HepG2 (cell line): Measurements from ENCODE around the gene GNG12. TPM values are rescaled to one million over a fixed set of nuclear protein-coding genes. Genes with fewer than 3 reads are reported as not detected.

Source experiments
- ATAC-seq: fragments of 200-7000 bp; cut with Tn5 transposase; 3 replicates; pipeline ENCODE4 v1.9.1; 2020; ENCODE audit warnings: mild to moderate bottlenecking, moderate library complexity
- BruUV-seq: library from RNA; stranded (reverse); fragments of 400-500 nt; replicated peaks from 2 replicates; lab custom pipeline; 2021; lab: Mats Ljungman, UMichigan
- CTCF ChIA-PET: fragments of 300-600 bp; formaldehyde crosslinking; extraction: SDS; loops from one replicate; lab custom pipeline; 2021; ENCODE audit warnings: low total read pairs, inconsistent platforms, low intra/inter-chr PET ratio; lab: Yijun Ruan, JAX
- POLR2A ChIA-PET: fragments of 350-600 bp; sonication (Branson Sonifier 250); formaldehyde crosslinking; loops from one replicate; lab custom pipeline; 2020; ENCODE audit warnings: antibody characterized with exemption, inconsistent platforms; lab: Yijun Ruan, JAX
- DNase-seq: peaks from one replicate; pipeline ENCODE4 v3.0.0-alpha.2; 2015; ENCODE audit warnings: low spot score
- FAIRE-seq: peaks from 3 replicates; lab custom pipeline; 2011; peaks lifted over from hg19 to GRCh38; lab: Jason Lieb, UNC
- H2AFZ ChIP-seq: one replicate; pipeline ENCODE4 v1.6.1; 2011; ENCODE audit warnings: low read length, inconsistent platforms
- H3K27ac ChIP-seq: fragments of 300-600 bp; 3 replicates; pipeline ENCODE4 v1.8.0; 2011; ENCODE audit warnings: mixed run types, mild to moderate bottlenecking, mixed read lengths, low read length, inconsistent platforms; ENCODE audit not compliant: insufficient read depth; ENCODE audit errors: extremely low read length
- H3K27me3 ChIP-seq, 2 experiments: fragments of 200-600 bp in 1 of 2; 2 replicates in 1 of 2; 3 replicates in 1 of 2; pipeline versions ENCODE4 v1.6.0 to v1.8.0; 2011; ENCODE audit warnings: low read length in 2 of 2, mild to moderate bottlenecking in 2 of 2, moderate library complexity in 2 of 2, inconsistent platforms in 1 of 2; ENCODE audit not compliant: insufficient read depth in 2 of 2, control insufficient read depth in 1 of 2
- H3K36me3 ChIP-seq, 2 experiments: fragments of 200-600 bp in 1 of 2; replicated peaks in 1 of 2; 2 replicates in 1 of 2; 3 replicates in 1 of 2; pipeline versions ENCODE4 v1.5.1 to v1.8.0; 2011; ENCODE audit warnings: low read length in 2 of 2, inconsistent platforms in 1 of 2; ENCODE audit not compliant: insufficient read depth in 2 of 2, control insufficient read depth in 1 of 2
- H3K4me1 ChIP-seq: 2 replicates; pipeline ENCODE4 v1.5.1; 2012; ENCODE audit warnings: low read length, inconsistent platforms; ENCODE audit not compliant: insufficient read depth
- H3K4me2 ChIP-seq: 2 replicates; pipeline ENCODE4 v1.6.0; 2011; ENCODE audit warnings: low read depth, low read length, inconsistent platforms
- H3K4me3 ChIP-seq, 3 experiments: fragments of 200-600 bp in 1 of 3; sonication (generic), shearing (Covaris generic) in 1 of 3; replicated peaks in 1 of 3; 2 replicates each; pipeline ENCODE4 v1.5.1; 2011 to 2016; ENCODE audit warnings: low read length in 3 of 3, inconsistent platforms in 2 of 3, low read depth in 2 of 3, mild to moderate bottlenecking in 2 of 3, control low read depth in 1 of 3, mixed read lengths in 1 of 3; ENCODE audit not compliant: insufficient read depth in 1 of 3
- H3K79me2 ChIP-seq: one replicate; pipeline ENCODE4 v1.6.1; 2011; ENCODE audit warnings: low read length, inconsistent platforms; ENCODE audit not compliant: insufficient read depth
- H3K9ac ChIP-seq: 2 replicates; pipeline ENCODE4 v1.6.0; 2011; ENCODE audit warnings: mild to moderate bottlenecking, low read depth, low read length, inconsistent platforms; ENCODE audit not compliant: insufficient read depth
- H3K9me3 ChIP-seq: 2 replicates; pipeline ENCODE4 v1.5.1; 2012; ENCODE audit warnings: mild to moderate bottlenecking, low read length
- H4K20me1 ChIP-seq: 2 replicates; pipeline ENCODE4 v1.6.0; 2011; ENCODE audit warnings: inconsistent platforms, mild to moderate bottlenecking, low read length, moderate library complexity; ENCODE audit not compliant: insufficient read depth
- ELF4 ChIP-seq: sonication (generic); formaldehyde crosslinking; IDR thresholded peaks from 2 replicates; pipeline ENCODE4 v1.5.0; 2020; ENCODE audit warnings: missing genetic modification reagents, mild to moderate bottlenecking, moderate library complexity, borderline replicate concordance
- GTF2F1 ChIP-seq: fragments of 150-350 bp; IDR thresholded peaks from 2 replicates; pipeline ENCODE4 v1.6.1; 2014; ENCODE audit warnings: low read length
- IKZF4 ChIP-seq: sonication (generic); formaldehyde crosslinking; IDR thresholded peaks from 2 replicates; pipeline ENCODE4 v1.5.1; 2020; ENCODE audit warnings: borderline replicate concordance, mild to moderate bottlenecking, low read depth, missing genetic modification reagents; ENCODE audit errors: not compliant biosample characterization
- KDM5A ChIP-seq: fragments of 200-600 bp; sonication (generic); IDR thresholded peaks from 2 replicates; pipeline ENCODE4 v1.7.0; 2018; ENCODE audit warnings: antibody characterized with exemption, mild to moderate bottlenecking, low read length, borderline replicate concordance
- MED8 ChIP-seq: sonication (generic); formaldehyde crosslinking; IDR thresholded peaks from 2 replicates; pipeline ENCODE4 v1.8.1; 2023; ENCODE audit warnings: mild to moderate bottlenecking, missing genetic modification reagents; ENCODE audit not compliant: insufficient replicate concordance
- MEF2D ChIP-seq: sonication (generic); formaldehyde crosslinking; IDR thresholded peaks from 2 replicates; pipeline ENCODE4 v1.5.1; 2020; ENCODE audit warnings: mild to moderate bottlenecking, missing genetic modification reagents
- MIXL1 ChIP-seq: IDR thresholded peaks from 2 replicates; pipeline ENCODE4 v1.6.1; 2016
- MZF1 ChIP-seq: sonication (generic); formaldehyde crosslinking; IDR thresholded peaks from 2 replicates; pipeline ENCODE4 v1.8.1; 2023; ENCODE audit warnings: mild to moderate bottlenecking, missing genetic modification reagents, borderline replicate concordance
- SOX13 ChIP-seq, 3 experiments: fragments of 450-650 bp in 1 of 3; sonication (generic) in 1 of 3; formaldehyde crosslinking in 1 of 3; IDR thresholded peaks in 2 of 3; conservative IDR thresholded peaks in 1 of 3; 2 replicates each; pipeline versions ENCODE4 v1.5.0 to v1.6.1; 2016 to 2020; ENCODE audit warnings: antibody characterized with exemption in 1 of 3, mild to moderate bottlenecking in 1 of 3, missing compliant biosample characterization in 1 of 3, missing genetic modification reagents in 1 of 3, moderate library complexity in 1 of 3
- SOX5 ChIP-seq: IDR thresholded peaks from 2 replicates; pipeline ENCODE4 v1.6.1; 2016; ENCODE audit warnings: borderline replicate concordance
- SRSF1 ChIP-seq: fragments of 200-400 bp; formaldehyde crosslinking; optimal IDR thresholded peaks from 2 replicates; pipeline ENCODE3; 2017; ENCODE audit warnings: mild to moderate bottlenecking, low read depth, low read length, moderate library complexity
- U2AF2 ChIP-seq: fragments of 200-400 bp; formaldehyde crosslinking; IDR thresholded peaks from 2 replicates; pipeline ENCODE4 v1.6.1; 2017; ENCODE audit warnings: low read depth, mild to moderate bottlenecking, low read length
- ZFP36L2 ChIP-seq: sonication (generic); formaldehyde crosslinking; IDR thresholded peaks from 2 replicates; pipeline ENCODE4 v1.4.0; 2020; ENCODE audit warnings: missing genetic modification reagents
- ZNF362 ChIP-seq: sonication (generic); formaldehyde crosslinking; IDR thresholded peaks from 2 replicates; pipeline ENCODE4 v1.4.0; 2020; ENCODE audit warnings: missing genetic modification reagents, mild to moderate bottlenecking, borderline replicate concordance
- ZNF451 ChIP-seq: sonication (generic); formaldehyde crosslinking; IDR thresholded peaks from 2 replicates; pipeline ENCODE4 v1.5.0; 2020; ENCODE audit warnings: mild to moderate bottlenecking, missing genetic modification reagents
- ZNF841 ChIP-seq: sonication (generic); formaldehyde crosslinking; IDR thresholded peaks from 2 replicates; pipeline ENCODE4 v1.8.1; 2023; ENCODE audit warnings: missing genetic modification reagents, borderline replicate concordance
- WGBS: methylation state at CpG from one replicate; pipeline ENCODE4 v1.1.6; 2017; ENCODE audit warnings: low lambda C conversion rate; 5-methylcytosine and 5-hydroxymethylcytosine counted together
- in situ Hi-C: cut with HindIII; loops from 2 replicates; pipeline ENCODE4 v1.10.0; 2017; ENCODE audit warnings: low pct_unique_long_range_greater_than_20kb; ENCODE audit not compliant: extremely low pct_ligation_motif_present
- intact Hi-C: fragments of 100-400 bp; cut with micrococcal nuclease; formaldehyde crosslinking; loops from one replicate; pipeline ENCODE4 v1.10.0; 2022; ENCODE audit not compliant: unreplicated experiment
- polyA plus RNA-seq, 8 experiments: library from polyadenylated mRNA; depleted of rRNA in 3 of 8; stranded (reverse) in 7 of 8; unstranded in 1 of 8; fragments of >200 nt; fragmentation: Illumina TruSeq in 4 of 8; extraction: Trizol in 4 of 8; gene quantifications; 2 replicates each; pipeline versions ENCODE4 v1.2.1 to v1.2.3, GENCODE V29; 2011 to 2016; ENCODE audit warnings: low read depth in 4 of 8, missing spikeins in 1 of 8, mixed read lengths in 1 of 8; ENCODE audit not compliant: insufficient read depth in 1 of 8
- total RNA-seq, 5 experiments: library from RNA; depleted of rRNA; stranded (reverse); fragments of >200 nt; fragmentation: Illumina TruSeq; extraction: Trizol; gene quantifications; 2 replicates each; pipeline ENCODE4 v1.2.3, GENCODE V29; 2016; ENCODE audit warnings: low read depth in 1 of 5
- TF ChIP-seq, protein P1 (sequence below): sonication (generic); formaldehyde crosslinking; IDR thresholded peaks from 2 replicates; pipeline ENCODE4 v1.4.0; 2020; ENCODE audit warnings: missing genetic modification reagents, borderline replicate concordance
- TF ChIP-seq, protein P2 (sequence below): IDR thresholded peaks from 2 replicates; pipeline ENCODE4 v1.6.1; 2016; ENCODE audit warnings: missing compliant biosample characterization, missing genetic modification reagents, borderline replicate concordance

GNG12 gene
- total and polyA plus RNA-seq, 2 of the 13 experiments (the other 11 are each of a cell fraction or from before 2014, with no cell fraction given), result 0.11 TPM

DNA sequence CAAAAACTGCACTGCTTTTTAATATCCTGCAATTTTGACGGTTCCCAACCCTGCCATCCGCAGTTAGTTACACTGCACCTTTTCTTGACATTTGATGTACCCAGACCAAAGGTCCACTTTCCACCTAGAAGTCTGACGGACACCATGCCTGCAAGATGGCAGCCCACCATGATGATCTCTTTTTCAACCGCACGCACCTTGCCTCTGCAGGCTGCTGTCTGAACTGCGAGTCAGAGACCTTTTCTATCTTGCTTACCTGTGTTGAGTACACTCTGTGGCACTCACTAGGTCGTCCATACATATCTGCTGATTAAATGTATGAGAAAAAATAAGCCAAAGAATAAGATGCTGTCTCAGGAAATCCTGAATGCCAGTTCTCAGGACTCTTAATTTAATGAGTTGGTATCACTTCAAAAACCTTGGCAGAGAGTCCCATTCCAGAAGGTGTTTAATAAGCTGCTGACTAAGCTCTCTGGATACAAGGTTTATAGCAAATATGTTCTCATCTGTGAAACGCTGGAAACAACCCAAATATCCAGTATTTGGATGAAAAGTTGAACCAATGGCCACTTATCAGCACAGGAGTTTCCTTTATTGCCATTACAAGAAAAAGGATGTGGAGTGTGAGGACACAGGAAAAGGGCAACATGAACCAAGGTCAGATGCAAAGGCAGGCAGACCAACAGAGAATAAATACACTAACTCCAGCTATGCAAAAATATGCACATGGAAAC is 37.9 kb downstream of the GNG12 start:
- intact Hi-C loops, result no loop called here
- no peak for ATAC-seq
- no peak overlapping the region for H3K27ac ChIP-seq

More for the DNA sequence above, 37.9 kb downstream of the GNG12 start:
- no peak for TF ChIP-seq SOX13 (IDR thresholded peaks at IDR 0.05)
- TF ChIP-seq SOX13 (CRISPR knock-in tag; conservative IDR thresholded peaks at IDR 0.05 in 1 of 2, IDR thresholded peaks at IDR 0.05 in 1 of 2), result no peak
- TF ChIP-seq, protein P1, sequence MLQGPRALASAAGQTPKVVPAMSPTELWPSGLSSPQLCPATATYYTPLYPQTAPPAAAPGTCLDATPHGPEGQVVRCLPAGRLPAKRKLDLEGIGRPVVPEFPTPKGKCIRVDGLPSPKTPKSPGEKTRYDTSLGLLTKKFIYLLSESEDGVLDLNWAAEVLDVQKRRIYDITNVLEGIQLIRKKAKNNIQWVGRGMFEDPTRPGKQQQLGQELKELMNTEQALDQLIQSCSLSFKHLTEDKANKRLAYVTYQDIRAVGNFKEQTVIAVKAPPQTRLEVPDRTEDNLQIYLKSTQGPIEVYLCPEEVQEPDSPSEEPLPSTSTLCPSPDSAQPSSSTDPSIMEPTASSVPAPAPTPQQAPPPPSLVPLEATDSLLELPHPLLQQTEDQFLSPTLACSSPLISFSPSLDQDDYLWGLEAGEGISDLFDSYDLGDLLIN (CRISPR knock-in tag), result no peak
- no peak for TF ChIP-seq ELF4
- TF ChIP-seq MED8 (CRISPR knock-in tag), result no peak
- TF ChIP-seq MEF2D (CRISPR knock-in tag), result no peak
- no peak for TF ChIP-seq ZFP36L2 (CRISPR knock-in tag)
- no peak for TF ChIP-seq MIXL1 (CRISPR knock-in tag)
- no peak for TF ChIP-seq GTF2F1
- TF ChIP-seq ZNF362 (CRISPR knock-in tag), result no peak
- TF ChIP-seq KDM5A, result no peak
- no peak for TF ChIP-seq IKZF4 (CRISPR knock-in tag)
- TF ChIP-seq, protein P2, sequence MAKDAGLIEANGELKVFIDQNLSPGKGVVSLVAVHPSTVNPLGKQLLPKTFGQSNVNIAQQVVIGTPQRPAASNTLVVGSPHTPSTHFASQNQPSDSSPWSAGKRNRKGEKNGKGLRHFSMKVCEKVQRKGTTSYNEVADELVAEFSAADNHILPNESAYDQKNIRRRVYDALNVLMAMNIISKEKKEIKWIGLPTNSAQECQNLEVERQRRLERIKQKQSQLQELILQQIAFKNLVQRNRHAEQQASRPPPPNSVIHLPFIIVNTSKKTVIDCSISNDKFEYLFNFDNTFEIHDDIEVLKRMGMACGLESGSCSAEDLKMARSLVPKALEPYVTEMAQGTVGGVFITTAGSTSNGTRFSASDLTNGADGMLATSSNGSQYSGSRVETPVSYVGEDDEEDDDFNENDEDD, result no peak
- TF ChIP-seq SOX5 (CRISPR knock-in tag), result no peak
- TF ChIP-seq SRSF1, result no peak
- no peak for TF ChIP-seq ZNF451 (CRISPR knock-in tag)
- TF ChIP-seq U2AF2, result no peak
- no peak for TF ChIP-seq MZF1 (CRISPR knock-in tag)
- TF ChIP-seq ZNF841, result no peak
- Histone ChIP-seq H3K79me2 (no peaks in the 10 kb centered on the region), H3K4me1 (no peaks in the 10 kb centered on the region), H3K9ac (no peak overlapping the region), H3K27me3 (peaks cover 0 to 10% of the 10 kb centered on the region in 2 experiments; a peak in 1 of 5 replicates), H3K4me3 (no peak overlapping the region), H4K20me1 (no peaks in the 10 kb centered on the region), H3K9me3 (no peaks in the 10 kb centered on the region), H3K4me2 (no peak overlapping the region), H2AFZ (no peak overlapping the region), H3K36me3 (no peaks in the 10 kb centered on the region)
- ChIA-PET POLR2A (no interaction called here), CTCF (no interaction called here)
- no peak for DNase-seq
- 45% methylated on average over 7 of the region's 8 CpGs for WGBS
- no peak for FAIRE-seq
- in situ Hi-C loops, result no loop called here
- no TSS peak for BruUV-seq
